HG03442 (cell line): ENCODE measurements around the gene UPF1.
"Not testable (repeated sequence)": the region's sequence is repeated elsewhere in the genome, so short reads cannot be mapped to it uniquely, and the experiment has no call there.

ENCODE experiments used
- ATAC-seq: cut with Tn5 transposase; IDR thresholded peaks from one replicate; pipeline ENCODE4 v1.9.1; 2021; ENCODE audit warnings: mild to moderate bottlenecking, moderate library complexity; ENCODE audit not compliant: unreplicated experiment

The UPF1 gene

DNA sequence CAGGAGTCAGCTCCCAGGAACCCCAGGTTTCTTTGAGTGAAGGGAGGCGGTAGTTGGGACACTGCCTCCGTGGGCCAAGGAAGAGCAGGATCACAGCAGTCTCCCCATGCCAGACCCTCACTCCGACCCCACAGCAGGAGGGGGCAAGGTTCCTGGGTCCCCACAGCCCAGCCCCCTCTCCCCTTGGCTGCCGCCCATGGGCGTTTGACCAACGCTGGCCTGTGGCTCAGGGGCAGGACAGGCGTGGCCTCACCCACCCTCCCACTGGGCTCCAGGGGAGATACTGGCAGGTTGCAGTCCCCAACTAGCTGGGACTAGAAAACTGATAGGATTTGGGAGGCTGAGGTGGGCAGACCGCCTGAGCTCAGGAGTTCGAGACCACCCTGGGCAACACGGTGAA lies 78.3 kb downstream of the UPF1 start:
- no peak for ATAC-seq

DNA sequence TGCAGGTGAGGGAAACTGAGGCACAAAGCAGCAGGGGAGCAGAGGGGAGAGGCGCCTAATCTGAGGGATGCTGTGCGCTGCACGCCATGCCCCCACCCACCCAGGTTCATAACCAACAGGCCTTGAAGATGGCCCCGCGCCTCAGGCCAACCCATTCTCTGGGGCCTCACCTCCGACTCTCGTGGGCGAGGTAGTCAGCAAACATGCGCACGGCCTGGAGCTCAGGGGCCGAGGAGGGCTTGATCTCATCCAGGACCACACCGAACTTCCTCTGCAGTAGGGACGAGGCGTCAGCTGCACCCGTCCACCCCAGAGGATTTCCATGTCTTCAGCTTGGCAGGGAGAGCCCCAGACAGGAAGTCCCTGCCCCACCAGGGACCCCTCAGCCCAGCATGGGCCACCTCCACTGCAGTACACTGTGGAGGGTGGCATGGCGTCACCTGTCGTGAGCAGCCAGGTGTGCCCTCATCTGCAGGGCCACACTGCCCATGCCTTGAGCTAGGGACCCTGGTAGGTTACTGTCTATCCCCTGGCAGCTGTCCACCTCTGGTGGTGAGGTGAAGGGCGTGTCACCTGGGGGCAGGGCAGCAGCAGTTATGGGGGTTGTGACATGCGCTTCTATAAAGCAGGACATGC lies 79.2 kb downstream of the UPF1 start:
- ATAC-seq, result no peak

- no peak for ATAC-seq
These were observed 81.2 kb downstream of the UPF1 start for GRCh38 chr19:18912933-18913332.

- ATAC-seq, result no peak
These were observed 81.7 kb downstream of the UPF1 start for GRCh38 chr19:18913466-18913865.

GRCh38 chr19:18915639-18916038 lies 83.9 kb downstream of the UPF1 start:
- ATAC-seq, result no peak

DNA sequence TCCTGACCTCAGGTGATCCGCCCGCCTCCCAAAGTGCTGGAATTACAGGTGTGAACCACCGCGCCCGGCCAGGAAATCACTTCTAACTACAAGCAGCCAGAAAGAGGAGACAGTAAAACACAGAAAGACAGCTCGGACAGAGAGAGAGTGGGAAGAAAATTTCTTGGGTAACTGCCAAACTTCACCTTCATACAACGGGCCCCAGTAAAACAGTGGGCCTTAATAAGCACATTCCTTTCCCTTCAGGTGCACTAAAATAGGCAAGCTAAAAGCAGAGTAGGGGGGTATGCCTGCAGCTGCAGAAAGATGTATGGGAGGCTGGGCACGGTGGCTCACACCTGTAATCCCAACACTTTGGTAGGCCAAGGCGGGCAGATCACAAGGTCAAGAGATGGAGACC lies 85.8 kb downstream of the UPF1 start:
- not testable (repeated sequence) for ATAC-seq
